A549 (cell line): Measurements from ENCODE around the gene ATP6AP2. TPM values are rescaled to one million over a fixed set of nuclear protein-coding genes. Genes with fewer than 3 reads are reported as not detected.
A peak's percentile ranks its signal among the peaks of the same experiment; 100 is the strongest.

Experiments used
- BHLHE40 ChIP-seq: IDR thresholded peaks from 2 replicates; pipeline ENCODE4 v1.6.1; 2012; ENCODE audit warnings: low read depth, low read length, inconsistent platforms
- CBX2 ChIP-seq: fragments of 200-600 bp; sonication (generic); IDR thresholded peaks from 2 replicates; pipeline ENCODE4 v1.6.1; 2016; ENCODE audit warnings: low read depth, mild to moderate bottlenecking, borderline replicate concordance
- CBX8 ChIP-seq: fragments of 200-600 bp; sonication (generic); IDR thresholded peaks from 2 replicates; pipeline ENCODE4 v1.6.1; 2016
- CEBPB ChIP-seq, 2 experiments: fragments of >200 bp in 1 of 2; sonication (Bioruptor Twin) in 1 of 2; formaldehyde crosslinking in 1 of 2; IDR thresholded peaks; 2 replicates each; pipeline ENCODE4 v1.6.1; 2012 to 2016
- EHF ChIP-seq: fragments of 250-450 bp; sonication (Bioruptor Pico); IDR thresholded peaks from 2 replicates; pipeline ENCODE4 v1.5.0; 2020; ENCODE audit warnings: mild to moderate bottlenecking
- EHMT2 ChIP-seq: fragments of 200-600 bp; sonication (generic); IDR thresholded peaks from 2 replicates; pipeline ENCODE4 v1.6.1; 2016; ENCODE audit warnings: antibody characterized with exemption, low read depth, mild to moderate bottlenecking, moderate library complexity
- EP300 ChIP-seq, 2 experiments: fragments of >200 bp; sonication (Bioruptor Twin); formaldehyde crosslinking; IDR thresholded peaks; 2 replicates in 1 of 2; 3 replicates in 1 of 2; pipeline ENCODE4 v1.6.1; 2016 to 2017
- HDAC2 ChIP-seq: fragments of 200-600 bp; sonication (generic); IDR thresholded peaks from 2 replicates; pipeline ENCODE4 v1.6.1; 2016
- HEYL ChIP-seq: fragments of 250-450 bp; sonication (Bioruptor Pico); IDR thresholded peaks from 2 replicates; pipeline ENCODE4 v1.8.0; 2021; ENCODE audit warnings: mild to moderate bottlenecking, moderate library complexity
- HOXA7 ChIP-seq: fragments of 250-450 bp; sonication (Bioruptor Pico); IDR thresholded peaks from 2 replicates; pipeline ENCODE4 v1.5.0; 2020; ENCODE audit warnings: mild to moderate bottlenecking, moderate library complexity
- KDM1A ChIP-seq: fragments of 200-600 bp; sonication (generic); IDR thresholded peaks from 2 replicates; pipeline ENCODE4 v1.6.1; 2016; ENCODE audit warnings: low read depth, mild to moderate bottlenecking
- KDM5A ChIP-seq: fragments of 200-600 bp; sonication (generic); IDR thresholded peaks from 2 replicates; pipeline ENCODE4 v1.6.1; 2016; ENCODE audit warnings: antibody characterized with exemption, mild to moderate bottlenecking
- NFE2L2 ChIP-seq: fragments of 150-350 bp; conservative IDR thresholded peaks from 2 replicates; pipeline ENCODE4 v1.6.1; 2014; ENCODE audit warnings: low read length
- NR3C1 ChIP-seq: fragments of >200 bp; sonication (Bioruptor Twin); formaldehyde crosslinking; IDR thresholded peaks from 3 replicates; pipeline ENCODE4 v1.6.1; 2017
- PHF8 ChIP-seq: fragments of 200-600 bp; sonication (generic); IDR thresholded peaks from 2 replicates; pipeline ENCODE4 v1.6.1; 2016; ENCODE audit warnings: low read depth, mild to moderate bottlenecking, antibody characterized with exemption, moderate library complexity, borderline replicate concordance
- POLR2A ChIP-seq: IDR thresholded peaks from 2 replicates; pipeline ENCODE4 v1.6.1; 2012; ENCODE audit warnings: mild to moderate bottlenecking, low read length
- POLR2AphosphoS2 ChIP-seq: conservative IDR thresholded peaks from 2 replicates; pipeline ENCODE4 v1.6.1; 2012; ENCODE audit warnings: low read length, improper control_type of control experiment, inconsistent platforms
- RARB ChIP-seq: fragments of 250-450 bp; sonication (Bioruptor Pico); IDR thresholded peaks from 2 replicates; pipeline ENCODE4 v1.8.0; 2021; ENCODE audit warnings: mild to moderate bottlenecking, moderate library complexity
- RNF2 ChIP-seq: fragments of 200-600 bp; sonication (generic); IDR thresholded peaks from 2 replicates; pipeline ENCODE4 v1.6.1; 2016; ENCODE audit warnings: low read depth, mild to moderate bottlenecking, antibody characterized with exemption, moderate library complexity, borderline replicate concordance
- TFCP2L1 ChIP-seq: fragments of 250-450 bp; sonication (Bioruptor Pico); IDR thresholded peaks from 2 replicates; pipeline ENCODE4 v1.5.0; 2021; ENCODE audit warnings: mild to moderate bottlenecking
- ZC3H11A ChIP-seq: fragments of 450-650 bp; IDR thresholded peaks from 2 replicates; pipeline ENCODE4 v1.6.1; 2014; ENCODE audit warnings: antibody characterized with exemption, mild to moderate bottlenecking
- ZFP36 ChIP-seq: fragments of 450-650 bp; IDR thresholded peaks from 2 replicates; pipeline ENCODE4 v1.6.1; 2014; ENCODE audit warnings: borderline replicate concordance; ENCODE audit not compliant: partially characterized antibody
- ZSCAN20 ChIP-seq: fragments of 250-450 bp; sonication (Bioruptor Pico); IDR thresholded peaks from 2 replicates; pipeline ENCODE4 v1.8.0; 2022; ENCODE audit warnings: mild to moderate bottlenecking, moderate library complexity
- polyA plus RNA-seq, 4 experiments: library from polyadenylated mRNA; depleted of rRNA in 3 of 4; stranded (reverse); fragments of >200 nt; fragmentation: RNase III in 1 of 4; extraction: RNeasy Plus Mini Kit Qiagen cat#74134 plus additional on column Dnase treatment in 1 of 4; gene quantifications; 2 replicates in 3 of 4; 3 replicates in 1 of 4; pipeline ENCODE4 v1.2.3, GENCODE V29; 2011 to 2017
- TF ChIP-seq, protein P1 (sequence below): fragments of 200-600 bp; sonication (generic); IDR thresholded peaks from 2 replicates; pipeline ENCODE4 v1.6.1; 2016; ENCODE audit warnings: antibody characterized with exemption, mild to moderate bottlenecking, moderate library complexity
- TF ChIP-seq, protein P2 (sequence below): fragments of 450-650 bp; IDR thresholded peaks from 2 replicates; pipeline ENCODE4 v1.6.1; 2014; ENCODE audit warnings: antibody characterized with exemption
- TF ChIP-seq, protein P3 (sequence below): fragments of >200 bp; sonication (Bioruptor Twin); formaldehyde crosslinking; IDR thresholded peaks from 3 replicates; pipeline ENCODE4 v1.6.1; 2016
- TF ChIP-seq, protein P4 (sequence below): IDR thresholded peaks from 2 replicates; pipeline ENCODE4 v1.6.1; 2012
- TF ChIP-seq, protein P5 (sequence below): fragments of 150-350 bp; IDR thresholded peaks from 2 replicates; pipeline ENCODE4 v1.6.1; 2014; ENCODE audit warnings: low read depth, mild to moderate bottlenecking, low read length
- TF ChIP-seq, protein P6 (sequence below): IDR thresholded peaks from 2 replicates; pipeline ENCODE4 v1.6.1; 2012; ENCODE audit warnings: low read depth, borderline replicate concordance
- TF ChIP-seq, protein P7 (sequence below): fragments of 250-450 bp; sonication (Bioruptor Pico); IDR thresholded peaks from 2 replicates; pipeline ENCODE4 v1.5.0; 2020; ENCODE audit warnings: low read depth, mild to moderate bottlenecking, moderate library complexity

The ATP6AP2 gene
- polyA plus RNA-seq, 2 of the 4 experiments (the other 2 are of a cell fraction): 133 to 202 TPM

DNA sequence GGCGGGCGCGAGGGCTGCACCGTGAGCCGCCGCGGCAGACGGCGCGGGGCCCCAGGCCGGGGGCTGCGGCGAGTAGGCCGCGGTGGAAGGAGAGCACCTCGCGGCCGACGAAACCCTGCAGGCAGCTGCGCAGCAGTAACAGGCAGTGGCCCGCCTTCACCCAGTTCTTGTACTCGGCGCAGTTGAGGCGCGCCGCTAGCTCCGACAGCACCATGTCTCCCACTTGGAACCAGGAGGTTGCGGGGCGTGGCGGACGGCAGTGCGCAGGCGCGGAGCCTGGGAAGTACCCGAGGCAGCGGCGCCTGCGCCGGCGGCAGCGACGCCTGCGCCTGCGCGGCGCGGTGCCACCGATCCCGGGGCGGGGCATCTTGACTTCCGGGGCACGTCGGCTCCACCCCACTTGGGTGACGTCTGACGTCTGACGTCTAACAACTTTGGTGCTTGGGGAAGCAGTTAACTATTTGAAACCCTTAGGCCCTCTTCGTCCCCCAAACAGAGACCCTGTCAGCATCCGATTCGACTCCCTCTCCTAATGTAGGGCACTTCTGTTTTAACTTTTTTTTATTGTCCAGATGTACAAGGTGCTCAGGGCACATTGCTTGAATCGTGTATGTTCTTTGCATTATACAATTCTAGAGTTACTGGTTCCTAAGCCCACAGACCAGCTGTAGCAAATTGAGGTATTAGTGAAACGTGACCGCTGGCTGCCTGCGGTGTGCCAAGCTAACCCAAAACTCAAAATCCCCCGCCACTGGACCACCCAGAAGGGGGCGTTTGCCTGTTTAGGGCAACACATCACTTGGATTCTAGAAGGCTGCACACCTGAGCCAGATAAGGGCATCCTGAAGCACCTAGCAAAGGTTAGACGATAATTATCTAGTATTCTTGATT is 66.8 kb downstream of the ATP6AP2 start, which contains the start of gene CXorf38 (continued):
- TF ChIP-seq, protein P1, sequence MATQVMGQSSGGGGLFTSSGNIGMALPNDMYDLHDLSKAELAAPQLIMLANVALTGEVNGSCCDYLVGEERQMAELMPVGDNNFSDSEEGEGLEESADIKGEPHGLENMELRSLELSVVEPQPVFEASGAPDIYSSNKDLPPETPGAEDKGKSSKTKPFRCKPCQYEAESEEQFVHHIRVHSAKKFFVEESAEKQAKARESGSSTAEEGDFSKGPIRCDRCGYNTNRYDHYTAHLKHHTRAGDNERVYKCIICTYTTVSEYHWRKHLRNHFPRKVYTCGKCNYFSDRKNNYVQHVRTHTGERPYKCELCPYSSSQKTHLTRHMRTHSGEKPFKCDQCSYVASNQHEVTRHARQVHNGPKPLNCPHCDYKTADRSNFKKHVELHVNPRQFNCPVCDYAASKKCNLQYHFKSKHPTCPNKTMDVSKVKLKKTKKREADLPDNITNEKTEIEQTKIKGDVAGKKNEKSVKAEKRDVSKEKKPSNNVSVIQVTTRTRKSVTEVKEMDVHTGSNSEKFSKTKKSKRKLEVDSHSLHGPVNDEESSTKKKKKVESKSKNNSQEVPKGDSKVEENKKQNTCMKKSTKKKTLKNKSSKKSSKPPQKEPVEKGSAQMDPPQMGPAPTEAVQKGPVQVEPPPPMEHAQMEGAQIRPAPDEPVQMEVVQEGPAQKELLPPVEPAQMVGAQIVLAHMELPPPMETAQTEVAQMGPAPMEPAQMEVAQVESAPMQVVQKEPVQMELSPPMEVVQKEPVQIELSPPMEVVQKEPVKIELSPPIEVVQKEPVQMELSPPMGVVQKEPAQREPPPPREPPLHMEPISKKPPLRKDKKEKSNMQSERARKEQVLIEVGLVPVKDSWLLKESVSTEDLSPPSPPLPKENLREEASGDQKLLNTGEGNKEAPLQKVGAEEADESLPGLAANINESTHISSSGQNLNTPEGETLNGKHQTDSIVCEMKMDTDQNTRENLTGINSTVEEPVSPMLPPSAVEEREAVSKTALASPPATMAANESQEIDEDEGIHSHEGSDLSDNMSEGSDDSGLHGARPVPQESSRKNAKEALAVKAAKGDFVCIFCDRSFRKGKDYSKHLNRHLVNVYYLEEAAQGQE: no peak
- no peak for TF ChIP-seq HOXA7 (CRISPR knock-in tag)
- TF ChIP-seq ZC3H11A: no peak
- TF ChIP-seq, protein P2, sequence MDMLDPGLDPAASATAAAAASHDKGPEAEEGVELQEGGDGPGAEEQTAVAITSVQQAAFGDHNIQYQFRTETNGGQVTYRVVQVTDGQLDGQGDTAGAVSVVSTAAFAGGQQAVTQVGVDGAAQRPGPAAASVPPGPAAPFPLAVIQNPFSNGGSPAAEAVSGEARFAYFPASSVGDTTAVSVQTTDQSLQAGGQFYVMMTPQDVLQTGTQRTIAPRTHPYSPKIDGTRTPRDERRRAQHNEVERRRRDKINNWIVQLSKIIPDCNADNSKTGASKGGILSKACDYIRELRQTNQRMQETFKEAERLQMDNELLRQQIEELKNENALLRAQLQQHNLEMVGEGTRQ: no peak
- no peak for TF ChIP-seq KDM1A
- no peak for TF ChIP-seq EP300 (IDR thresholded peaks at IDR 0.05)
- TF ChIP-seq, protein P3, sequence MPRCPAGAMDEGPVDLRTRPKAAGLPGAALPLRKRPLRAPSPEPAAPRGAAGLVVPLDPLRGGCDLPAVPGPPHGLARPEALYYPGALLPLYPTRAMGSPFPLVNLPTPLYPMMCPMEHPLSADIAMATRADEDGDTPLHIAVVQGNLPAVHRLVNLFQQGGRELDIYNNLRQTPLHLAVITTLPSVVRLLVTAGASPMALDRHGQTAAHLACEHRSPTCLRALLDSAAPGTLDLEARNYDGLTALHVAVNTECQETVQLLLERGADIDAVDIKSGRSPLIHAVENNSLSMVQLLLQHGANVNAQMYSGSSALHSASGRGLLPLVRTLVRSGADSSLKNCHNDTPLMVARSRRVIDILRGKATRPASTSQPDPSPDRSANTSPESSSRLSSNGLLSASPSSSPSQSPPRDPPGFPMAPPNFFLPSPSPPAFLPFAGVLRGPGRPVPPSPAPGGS: peak; percentile 48; the same call in 1 of the 3 replicates
- TF ChIP-seq, protein P4, sequence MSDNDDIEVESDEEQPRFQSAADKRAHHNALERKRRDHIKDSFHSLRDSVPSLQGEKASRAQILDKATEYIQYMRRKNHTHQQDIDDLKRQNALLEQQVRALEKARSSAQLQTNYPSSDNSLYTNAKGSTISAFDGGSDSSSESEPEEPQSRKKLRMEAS: peak; percentile 36; the same call in 1 of the 2 replicates
- TF ChIP-seq HEYL (CRISPR knock-in tag): no peak
- no peak for TF ChIP-seq CEBPB (IDR thresholded peaks at IDR 0.05)
- TF ChIP-seq RNF2: no peak
- TF ChIP-seq EHF (CRISPR knock-in tag): no peak
- no peak for TF ChIP-seq NFE2L2
- TF ChIP-seq, protein P5, sequence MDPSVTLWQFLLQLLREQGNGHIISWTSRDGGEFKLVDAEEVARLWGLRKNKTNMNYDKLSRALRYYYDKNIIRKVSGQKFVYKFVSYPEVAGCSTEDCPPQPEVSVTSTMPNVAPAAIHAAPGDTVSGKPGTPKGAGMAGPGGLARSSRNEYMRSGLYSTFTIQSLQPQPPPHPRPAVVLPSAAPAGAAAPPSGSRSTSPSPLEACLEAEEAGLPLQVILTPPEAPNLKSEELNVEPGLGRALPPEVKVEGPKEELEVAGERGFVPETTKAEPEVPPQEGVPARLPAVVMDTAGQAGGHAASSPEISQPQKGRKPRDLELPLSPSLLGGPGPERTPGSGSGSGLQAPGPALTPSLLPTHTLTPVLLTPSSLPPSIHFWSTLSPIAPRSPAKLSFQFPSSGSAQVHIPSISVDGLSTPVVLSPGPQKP: no peak
- no peak for TF ChIP-seq CBX2
- no peak for TF ChIP-seq HDAC2
- TF ChIP-seq BHLHE40: no peak
- TF ChIP-seq NR3C1: no peak
- peak; percentile 41; the same call in 1 of the 2 replicates for TF ChIP-seq PHF8
- no peak for TF ChIP-seq RARB (CRISPR knock-in tag)
- no peak for TF ChIP-seq TFCP2L1 (CRISPR knock-in tag)
- TF ChIP-seq POLR2A: peak; percentile 65
- TF ChIP-seq ZSCAN20 (CRISPR knock-in tag): no peak
- TF ChIP-seq, protein P6, sequence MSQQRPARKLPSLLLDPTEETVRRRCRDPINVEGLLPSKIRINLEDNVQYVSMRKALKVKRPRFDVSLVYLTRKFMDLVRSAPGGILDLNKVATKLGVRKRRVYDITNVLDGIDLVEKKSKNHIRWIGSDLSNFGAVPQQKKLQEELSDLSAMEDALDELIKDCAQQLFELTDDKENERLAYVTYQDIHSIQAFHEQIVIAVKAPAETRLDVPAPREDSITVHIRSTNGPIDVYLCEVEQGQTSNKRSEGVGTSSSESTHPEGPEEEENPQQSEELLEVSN: no peak
- TF ChIP-seq, protein P7, sequence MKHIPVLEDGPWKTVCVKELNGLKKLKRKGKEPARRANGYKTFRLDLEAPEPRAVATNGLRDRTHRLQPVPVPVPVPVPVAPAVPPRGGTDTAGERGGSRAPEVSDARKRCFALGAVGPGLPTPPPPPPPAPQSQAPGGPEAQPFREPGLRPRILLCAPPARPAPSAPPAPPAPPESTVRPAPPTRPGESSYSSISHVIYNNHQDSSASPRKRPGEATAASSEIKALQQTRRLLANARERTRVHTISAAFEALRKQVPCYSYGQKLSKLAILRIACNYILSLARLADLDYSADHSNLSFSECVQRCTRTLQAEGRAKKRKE (CRISPR knock-in tag): no peak
- no peak for TF ChIP-seq EHMT2
- no peak for TF ChIP-seq KDM5A
- TF ChIP-seq ZFP36: no peak
- no peak for TF ChIP-seq CBX8
- TF ChIP-seq POLR2AphosphoS2: 0 out of 2 replicates have a peak, but pooled peaks have one; percentile 69
